GM23338 (cell line): Measurements from ENCODE around the gene OVCH1. TPM values are rescaled to one million over a fixed set of nuclear protein-coding genes. Genes with fewer than 3 reads are reported as not detected.
"Not testable (repeated sequence)": the region's sequence is repeated elsewhere in the genome, so short reads cannot be mapped to it uniquely, and the experiment has no call there.

ENCODE experiments used
- ATAC-seq: fragments of 200-7000 bp; cut with Tn5 transposase; 3 replicates; pipeline ENCODE4 v1.9.1; 2020
- DNase-seq: peaks from one replicate; pipeline ENCODE4 v3.0.0-alpha.2; 2015; ENCODE audit warnings: low spot score
- H2AFZ ChIP-seq: fragments of 200-600 bp; sonication (generic); 2 replicates; pipeline ENCODE4 v1.8.0; 2016; ENCODE audit warnings: antibody characterized with exemption, mild to moderate bottlenecking, moderate library complexity
- H3F3A ChIP-seq: fragments of 200-600 bp; sonication (generic); replicated peaks from 2 replicates; pipeline ENCODE4 v1.8.0; 2017; ENCODE audit warnings: antibody characterized with exemption, mixed run types, low read depth
- H3K27ac ChIP-seq: fragments of 200-600 bp; sonication (generic); 2 replicates; pipeline ENCODE4 v1.6.1; 2016; ENCODE audit warnings: low read depth
- H3K27me3 ChIP-seq: fragments of 200-600 bp; sonication (generic); 2 replicates; pipeline ENCODE4 v1.8.0; 2016; ENCODE audit warnings: mild to moderate bottlenecking, mixed run types, moderate library complexity; ENCODE audit not compliant: insufficient read depth
- H3K36me3 ChIP-seq: fragments of 200-600 bp; sonication (generic); 2 replicates; pipeline ENCODE4 v1.8.0; 2016; ENCODE audit warnings: mild to moderate bottlenecking; ENCODE audit not compliant: insufficient read depth
- H3K4me1 ChIP-seq: fragments of 200-600 bp; sonication (generic); 2 replicates; pipeline ENCODE4 v1.8.0; 2016; ENCODE audit warnings: mild to moderate bottlenecking, moderate library complexity; ENCODE audit not compliant: insufficient read depth
- H3K4me2 ChIP-seq: fragments of 200-600 bp; sonication (generic); 2 replicates; pipeline ENCODE4 v1.7.1; 2017; ENCODE audit warnings: mixed run types
- H3K4me3 ChIP-seq: fragments of 200-600 bp; sonication (generic); 2 replicates; pipeline ENCODE4 v1.6.1; 2016; ENCODE audit warnings: mixed run types
- H3K79me2 ChIP-seq: fragments of 200-600 bp; sonication (generic); replicated peaks from 2 replicates; pipeline ENCODE4 v1.8.0; 2017; ENCODE audit warnings: mild to moderate bottlenecking; ENCODE audit not compliant: insufficient read depth
- H3K9me2 ChIP-seq: fragments of 200-600 bp; sonication (generic); 2 replicates; pipeline ENCODE4 v1.8.0; 2017; ENCODE audit not compliant: insufficient read depth
- H4K20me1 ChIP-seq: fragments of 200-600 bp; sonication (generic); replicated peaks from 2 replicates; pipeline ENCODE4 v1.8.0; 2017; ENCODE audit warnings: mild to moderate bottlenecking; ENCODE audit not compliant: insufficient read depth
- H3K27ac Mint-ChIP-seq: 2 replicates; pipeline ENCODE4 v1.8.0; 2020; ENCODE audit warnings: inconsistent platforms, mild to moderate bottlenecking, moderate library complexity, mixed read lengths
- H3K27me3 Mint-ChIP-seq: 3 replicates; pipeline ENCODE4 v1.8.0; 2022; ENCODE audit warnings: low read depth, mild to moderate bottlenecking, moderate library complexity, mixed read lengths, inconsistent platforms; ENCODE audit not compliant: insufficient read depth, poor library complexity
- H3K36me3 Mint-ChIP-seq: 3 replicates; pipeline ENCODE4 v1.8.0; 2021; ENCODE audit warnings: low read depth, mild to moderate bottlenecking, inconsistent platforms, moderate library complexity, mixed read lengths
- H3K4me1 Mint-ChIP-seq: 3 replicates; pipeline ENCODE4 v1.8.0; 2020; ENCODE audit warnings: mild to moderate bottlenecking, inconsistent platforms, mixed read lengths
- H3K4me3 Mint-ChIP-seq: 3 replicates; pipeline ENCODE4 v1.8.0; 2021; ENCODE audit warnings: moderate library complexity, mild to moderate bottlenecking, inconsistent platforms, mixed read lengths
- H3K9me3 Mint-ChIP-seq: 3 replicates; pipeline ENCODE4 v1.8.0; 2020; ENCODE audit warnings: moderate library complexity, mild to moderate bottlenecking, inconsistent platforms, mixed read lengths
- CREB1 ChIP-seq: fragments of 250-450 bp; sonication (Bioruptor Pico); IDR thresholded peaks from 2 replicates; pipeline ENCODE4 v1.5.0; 2020; ENCODE audit warnings: low read depth, mild to moderate bottlenecking, moderate library complexity
- EZH2phosphoT487 ChIP-seq: fragments of 200-600 bp; sonication (generic); IDR thresholded peaks from one replicate; pipeline ENCODE4 v1.8.1; 2018; ENCODE audit warnings: antibody characterized with exemption; ENCODE audit not compliant: unreplicated experiment
- JUNB ChIP-seq: IDR thresholded peaks from one replicate; pipeline ENCODE4 v1.6.1; 2016; ENCODE audit warnings: antibody characterized with exemption; ENCODE audit not compliant: unreplicated experiment
- STAT1 ChIP-seq: IDR thresholded peaks from one replicate; pipeline ENCODE4 v1.6.1; 2016; ENCODE audit warnings: antibody characterized with exemption; ENCODE audit not compliant: unreplicated experiment
- ZNF114 ChIP-seq: fragments of 250-450 bp; sonication (Bioruptor Pico); IDR thresholded peaks from 2 replicates; pipeline ENCODE4 v1.5.0; 2020; ENCODE audit warnings: mild to moderate bottlenecking, moderate library complexity
- ZNF331 ChIP-seq: fragments of 250-450 bp; sonication (Bioruptor Pico); IDR thresholded peaks from 2 replicates; pipeline ENCODE4 v1.5.0; 2020; ENCODE audit warnings: low read depth, mild to moderate bottlenecking, moderate library complexity
- polyA plus RNA-seq: library from polyadenylated mRNA; unstranded; fragments of >200 nt; fragmentation: Nextera tagmentation; extraction: Ambion mirVana; gene quantifications from 2 replicates; pipeline ENCODE4 v1.2.1, GENCODE V29; 2016
- total RNA-seq: library from RNA; depleted of rRNA; stranded (reverse); fragments of >200 nt; shearing (Covaris generic); gene quantifications from 2 replicates; pipeline ENCODE4 v1.2.3, GENCODE V29; 2014
- TF ChIP-seq, protein P1 (sequence below): fragments of 250-450 bp; sonication (Bioruptor Pico); IDR thresholded peaks from 2 replicates; pipeline ENCODE4 v1.5.0; 2020; ENCODE audit warnings: mild to moderate bottlenecking, moderate library complexity
- TF ChIP-seq, protein P2 (sequence below): IDR thresholded peaks from one replicate; pipeline ENCODE4 v1.6.1; 2018; ENCODE audit warnings: antibody characterized with exemption; ENCODE audit not compliant: unreplicated experiment
- TF ChIP-seq, protein P3 (sequence below), 2 experiments: fragments of 200-600 bp in 1 of 2; sonication (generic) in 1 of 2; conservative IDR thresholded peaks; 2 replicates each; pipeline versions ENCODE4 v1.5.1 to v1.6.1; 2016 to 2017; ENCODE audit warnings: antibody characterized with exemption in 2 of 2, low read depth in 2 of 2, mild to moderate bottlenecking in 2 of 2, moderate library complexity in 1 of 2

The OVCH1 gene
- total and polyA plus RNA-seq, 2 experiments from 2014 or later = not detected

DNA sequence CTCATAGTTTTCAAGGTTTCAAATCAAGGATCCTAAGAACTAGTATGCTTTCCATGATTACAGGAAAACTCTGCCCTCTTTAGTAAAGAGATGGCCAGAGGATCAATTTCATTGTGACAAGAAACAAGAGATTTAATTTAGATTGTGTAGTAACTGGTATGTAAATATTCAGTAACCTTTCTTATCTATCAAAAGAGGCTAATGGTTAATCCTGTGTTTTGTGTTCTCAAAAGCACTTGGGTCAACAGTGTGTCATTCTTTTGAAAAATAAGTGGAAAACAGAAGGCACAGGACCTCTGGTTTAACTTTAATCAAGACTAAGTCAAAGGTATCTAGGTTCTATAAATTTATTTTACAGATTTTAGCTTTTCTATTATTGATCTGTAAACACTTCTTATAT lies 59.9 kb downstream of the OVCH1 start:
- Histone ChIP-seq H3K36me3 (no peaks in the 10 kb centered on the region; the same call in 1 of the 2 replicates), H4K20me1 (no peaks in the 10 kb centered on the region), H3K27ac (no peak overlapping the region), H3K4me2 (no peak overlapping the region), H3K9me2 (0 out of 2 replicates have a peak, but pooled peaks cover 4% of the 10 kb centered on the region), H3F3A (no peaks in the 10 kb centered on the region), H3K27me3 (no peaks in the 10 kb centered on the region), H3K79me2 (no peaks in the 10 kb centered on the region), H3K4me1 (no peaks in the 10 kb centered on the region), H3K4me3 (no peak overlapping the region), H2AFZ (no peak overlapping the region)
- Mint-ChIP-seq H3K4me3 (no peak overlapping the region), H3K9me3 (peaks cover 2% of the 10 kb centered on the region; the same call in 1 of the 3 replicates), H3K4me1 (no peaks in the 10 kb centered on the region), H3K27me3 (no peaks in the 10 kb centered on the region), H3K27ac (no peak overlapping the region), H3K36me3 (no peaks in the 10 kb centered on the region)
- TF ChIP-seq EZH2phosphoT487 = no peak
- TF ChIP-seq ZNF114 (CRISPR knock-in tag) = no peak
- TF ChIP-seq, protein P1, sequence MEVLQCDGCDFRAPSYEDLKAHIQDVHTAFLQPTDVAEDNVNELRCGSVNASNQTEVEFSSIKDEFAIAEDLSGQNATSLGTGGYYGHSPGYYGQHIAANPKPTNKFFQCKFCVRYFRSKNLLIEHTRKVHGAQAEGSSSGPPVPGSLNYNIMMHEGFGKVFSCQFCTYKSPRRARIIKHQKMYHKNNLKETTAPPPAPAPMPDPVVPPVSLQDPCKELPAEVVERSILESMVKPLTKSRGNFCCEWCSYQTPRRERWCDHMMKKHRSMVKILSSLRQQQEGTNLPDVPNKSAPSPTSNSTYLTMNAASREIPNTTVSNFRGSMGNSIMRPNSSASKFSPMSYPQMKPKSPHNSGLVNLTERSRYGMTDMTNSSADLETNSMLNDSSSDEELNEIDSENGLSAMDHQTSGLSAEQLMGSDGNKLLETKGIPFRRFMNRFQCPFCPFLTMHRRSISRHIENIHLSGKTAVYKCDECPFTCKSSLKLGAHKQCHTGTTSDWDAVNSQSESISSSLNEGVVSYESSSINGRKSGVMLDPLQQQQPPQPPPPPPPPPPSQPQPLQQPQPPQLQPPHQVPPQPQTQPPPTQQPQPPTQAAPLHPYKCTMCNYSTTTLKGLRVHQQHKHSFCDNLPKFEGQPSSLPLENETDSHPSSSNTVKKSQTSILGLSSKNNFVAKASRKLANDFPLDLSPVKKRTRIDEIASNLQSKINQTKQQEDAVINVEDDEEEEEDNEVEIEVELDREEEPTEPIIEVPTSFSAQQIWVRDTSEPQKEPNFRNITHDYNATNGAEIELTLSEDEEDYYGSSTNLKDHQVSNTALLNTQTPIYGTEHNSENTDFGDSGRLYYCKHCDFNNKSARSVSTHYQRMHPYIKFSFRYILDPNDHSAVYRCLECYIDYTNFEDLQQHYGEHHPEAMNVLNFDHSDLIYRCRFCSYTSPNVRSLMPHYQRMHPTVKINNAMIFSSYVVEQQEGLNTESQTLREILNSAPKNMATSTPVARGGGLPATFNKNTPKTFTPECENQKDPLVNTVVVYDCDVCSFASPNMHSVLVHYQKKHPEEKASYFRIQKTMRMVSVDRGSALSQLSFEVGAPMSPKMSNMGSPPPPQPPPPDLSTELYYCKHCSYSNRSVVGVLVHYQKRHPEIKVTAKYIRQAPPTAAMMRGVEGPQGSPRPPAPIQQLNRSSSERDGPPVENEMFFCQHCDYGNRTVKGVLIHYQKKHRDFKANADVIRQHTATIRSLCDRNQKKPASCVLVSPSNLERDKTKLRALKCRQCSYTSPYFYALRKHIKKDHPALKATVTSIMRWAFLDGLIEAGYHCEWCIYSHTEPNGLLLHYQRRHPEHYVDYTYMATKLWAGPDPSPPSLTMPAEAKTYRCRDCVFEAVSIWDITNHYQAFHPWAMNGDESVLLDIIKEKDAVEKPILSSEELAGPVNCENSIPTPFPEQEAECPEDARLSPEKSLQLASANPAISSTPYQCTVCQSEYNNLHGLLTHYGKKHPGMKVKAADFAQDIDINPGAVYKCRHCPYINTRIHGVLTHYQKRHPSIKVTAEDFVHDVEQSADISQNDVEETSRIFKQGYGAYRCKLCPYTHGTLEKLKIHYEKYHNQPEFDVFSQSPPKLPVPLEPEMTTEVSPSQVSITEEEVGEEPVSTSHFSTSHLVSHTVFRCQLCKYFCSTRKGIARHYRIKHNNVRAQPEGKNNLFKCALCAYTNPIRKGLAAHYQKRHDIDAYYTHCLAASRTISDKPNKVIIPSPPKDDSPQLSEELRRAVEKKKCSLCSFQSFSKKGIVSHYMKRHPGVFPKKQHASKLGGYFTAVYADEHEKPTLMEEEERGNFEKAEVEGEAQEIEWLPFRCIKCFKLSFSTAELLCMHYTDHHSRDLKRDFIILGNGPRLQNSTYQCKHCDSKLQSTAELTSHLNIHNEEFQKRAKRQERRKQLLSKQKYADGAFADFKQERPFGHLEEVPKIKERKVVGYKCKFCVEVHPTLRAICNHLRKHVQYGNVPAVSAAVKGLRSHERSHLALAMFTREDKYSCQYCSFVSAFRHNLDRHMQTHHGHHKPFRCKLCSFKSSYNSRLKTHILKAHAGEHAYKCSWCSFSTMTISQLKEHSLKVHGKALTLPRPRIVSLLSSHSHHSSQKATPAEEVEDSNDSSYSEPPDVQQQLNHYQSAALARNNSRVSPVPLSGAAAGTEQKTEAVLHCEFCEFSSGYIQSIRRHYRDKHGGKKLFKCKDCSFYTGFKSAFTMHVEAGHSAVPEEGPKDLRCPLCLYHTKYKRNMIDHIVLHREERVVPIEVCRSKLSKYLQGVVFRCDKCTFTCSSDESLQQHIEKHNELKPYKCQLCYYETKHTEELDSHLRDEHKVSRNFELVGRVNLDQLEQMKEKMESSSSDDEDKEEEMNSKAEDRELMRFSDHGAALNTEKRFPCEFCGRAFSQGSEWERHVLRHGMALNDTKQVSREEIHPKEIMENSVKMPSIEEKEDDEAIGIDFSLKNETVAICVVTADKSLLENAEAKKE (CRISPR knock-in tag) = no peak
- no peak for TF ChIP-seq JUNB
- TF ChIP-seq ZNF331 = no peak
- TF ChIP-seq CREB1 (CRISPR knock-in tag) = no peak
- no peak for TF ChIP-seq STAT1
- TF ChIP-seq, protein P2, sequence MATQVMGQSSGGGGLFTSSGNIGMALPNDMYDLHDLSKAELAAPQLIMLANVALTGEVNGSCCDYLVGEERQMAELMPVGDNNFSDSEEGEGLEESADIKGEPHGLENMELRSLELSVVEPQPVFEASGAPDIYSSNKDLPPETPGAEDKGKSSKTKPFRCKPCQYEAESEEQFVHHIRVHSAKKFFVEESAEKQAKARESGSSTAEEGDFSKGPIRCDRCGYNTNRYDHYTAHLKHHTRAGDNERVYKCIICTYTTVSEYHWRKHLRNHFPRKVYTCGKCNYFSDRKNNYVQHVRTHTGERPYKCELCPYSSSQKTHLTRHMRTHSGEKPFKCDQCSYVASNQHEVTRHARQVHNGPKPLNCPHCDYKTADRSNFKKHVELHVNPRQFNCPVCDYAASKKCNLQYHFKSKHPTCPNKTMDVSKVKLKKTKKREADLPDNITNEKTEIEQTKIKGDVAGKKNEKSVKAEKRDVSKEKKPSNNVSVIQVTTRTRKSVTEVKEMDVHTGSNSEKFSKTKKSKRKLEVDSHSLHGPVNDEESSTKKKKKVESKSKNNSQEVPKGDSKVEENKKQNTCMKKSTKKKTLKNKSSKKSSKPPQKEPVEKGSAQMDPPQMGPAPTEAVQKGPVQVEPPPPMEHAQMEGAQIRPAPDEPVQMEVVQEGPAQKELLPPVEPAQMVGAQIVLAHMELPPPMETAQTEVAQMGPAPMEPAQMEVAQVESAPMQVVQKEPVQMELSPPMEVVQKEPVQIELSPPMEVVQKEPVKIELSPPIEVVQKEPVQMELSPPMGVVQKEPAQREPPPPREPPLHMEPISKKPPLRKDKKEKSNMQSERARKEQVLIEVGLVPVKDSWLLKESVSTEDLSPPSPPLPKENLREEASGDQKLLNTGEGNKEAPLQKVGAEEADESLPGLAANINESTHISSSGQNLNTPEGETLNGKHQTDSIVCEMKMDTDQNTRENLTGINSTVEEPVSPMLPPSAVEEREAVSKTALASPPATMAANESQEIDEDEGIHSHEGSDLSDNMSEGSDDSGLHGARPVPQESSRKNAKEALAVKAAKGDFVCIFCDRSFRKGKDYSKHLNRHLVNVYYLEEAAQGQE = no peak
- TF ChIP-seq, protein P3, sequence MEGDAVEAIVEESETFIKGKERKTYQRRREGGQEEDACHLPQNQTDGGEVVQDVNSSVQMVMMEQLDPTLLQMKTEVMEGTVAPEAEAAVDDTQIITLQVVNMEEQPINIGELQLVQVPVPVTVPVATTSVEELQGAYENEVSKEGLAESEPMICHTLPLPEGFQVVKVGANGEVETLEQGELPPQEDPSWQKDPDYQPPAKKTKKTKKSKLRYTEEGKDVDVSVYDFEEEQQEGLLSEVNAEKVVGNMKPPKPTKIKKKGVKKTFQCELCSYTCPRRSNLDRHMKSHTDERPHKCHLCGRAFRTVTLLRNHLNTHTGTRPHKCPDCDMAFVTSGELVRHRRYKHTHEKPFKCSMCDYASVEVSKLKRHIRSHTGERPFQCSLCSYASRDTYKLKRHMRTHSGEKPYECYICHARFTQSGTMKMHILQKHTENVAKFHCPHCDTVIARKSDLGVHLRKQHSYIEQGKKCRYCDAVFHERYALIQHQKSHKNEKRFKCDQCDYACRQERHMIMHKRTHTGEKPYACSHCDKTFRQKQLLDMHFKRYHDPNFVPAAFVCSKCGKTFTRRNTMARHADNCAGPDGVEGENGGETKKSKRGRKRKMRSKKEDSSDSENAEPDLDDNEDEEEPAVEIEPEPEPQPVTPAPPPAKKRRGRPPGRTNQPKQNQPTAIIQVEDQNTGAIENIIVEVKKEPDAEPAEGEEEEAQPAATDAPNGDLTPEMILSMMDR (conservative IDR thresholded peaks at IDR 0.05; ENCODE audit: low read depth in 2 of 2) = no peak
- ATAC-seq (no peak), DNase-seq (no peak)

DNA sequence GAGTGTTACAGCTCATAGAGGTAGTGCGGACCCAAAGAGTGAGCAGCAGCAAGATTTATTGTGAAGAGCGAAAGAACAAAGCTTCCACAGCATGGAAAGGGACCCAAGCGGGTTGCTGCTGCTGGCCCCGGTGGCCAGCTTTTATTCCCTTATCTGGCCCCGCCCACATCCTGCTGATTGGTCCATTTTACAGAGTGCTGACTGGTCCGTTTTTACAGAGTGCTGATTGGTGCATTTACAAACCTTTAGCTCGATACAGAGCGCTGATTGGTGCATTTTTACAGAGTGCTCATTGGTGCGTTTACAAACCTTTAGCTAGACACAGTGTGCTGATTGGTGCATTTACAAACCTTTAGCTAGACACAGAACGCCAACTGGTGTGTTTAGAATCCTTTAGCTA lies 60.7 kb downstream of the OVCH1 start:
- not testable (repeated sequence) for DNase-seq, H3K4me3 ChIP-seq, H3K4me1 Mint-ChIP-seq, H4K20me1 ChIP-seq, H3K27ac Mint-ChIP-seq, ATAC-seq, H3K79me2 ChIP-seq, H3K4me1 ChIP-seq, H3K27me3 ChIP-seq, H3K27me3 Mint-ChIP-seq, H3K9me3 Mint-ChIP-seq, H3K4me3 Mint-ChIP-seq, H2AFZ ChIP-seq, H3K36me3 ChIP-seq, H3K36me3 Mint-ChIP-seq, H3K4me2 ChIP-seq, H3K27ac ChIP-seq, H3F3A ChIP-seq
- 0 out of 2 replicates have a peak, but pooled peaks cover 11% of the 10 kb centered on the region for H3K9me2 ChIP-seq
